ENCODE measurements around the gene ZNF213.

- TF ChIP-seq TCF4 (CRISPR knock-in tag; IDR thresholded peaks at IDR 0.05; ENCODE audit: borderline replicate concordance) (no peak), TOX (CRISPR knock-in tag; IDR thresholded peaks at IDR 0.05; ENCODE audit: borderline replicate concordance) (no peak), ESRRG (CRISPR knock-in tag; IDR thresholded peaks at IDR 0.05) (no peak)
Observed at GRCh38 chr16:3135126-3135715, 392 bp downstream of the ZNF213 start.
